HUES6 (cell line): Measurements from ENCODE around the gene ARL10.

Experiments
- H3K27ac ChIP-seq: 2 replicates; pipeline ENCODE4 v1.7.0; 2013; ENCODE audit warnings: low read depth, mild to moderate bottlenecking, low read length, inconsistent platforms
- H3K27me3 ChIP-seq: 2 replicates; pipeline ENCODE4 v1.6.1; 2013; ENCODE audit warnings: low read length; ENCODE audit not compliant: control insufficient read depth, insufficient read depth
- H3K36me3 ChIP-seq: 2 replicates; pipeline ENCODE4 v1.6.1; 2013; ENCODE audit warnings: low read length; ENCODE audit not compliant: control insufficient read depth, insufficient read depth
- H3K4me1 ChIP-seq: 2 replicates; pipeline ENCODE4 v1.6.1; 2013; ENCODE audit warnings: low read length; ENCODE audit not compliant: control insufficient read depth, insufficient read depth
- H3K4me3 ChIP-seq: 2 replicates; pipeline ENCODE4 v1.5.1; 2013; ENCODE audit warnings: low read depth, low read length
- H3K9ac ChIP-seq: one replicate; pipeline ENCODE4 v1.6.1; 2013; ENCODE audit warnings: mild to moderate bottlenecking, low read length
- H3K9me3 ChIP-seq: 2 replicates; pipeline ENCODE4 v1.6.1; 2013; ENCODE audit warnings: low read depth, low read length; ENCODE audit not compliant: control insufficient read depth, insufficient read depth

Gene ARL10

GRCh38 chr5:176383248-176383905 lies 18.1 kb downstream of the ARL10 start:
- no peaks in the 10 kb centered on the region for H3K27me3 ChIP-seq
- H3K27ac ChIP-seq = no peak overlapping the region
- peaks cover 5% of the 10 kb centered on the region; the same call in 1 of the 2 replicates for H3K4me1 ChIP-seq
- H3K9ac ChIP-seq = no peak overlapping the region
- no peaks in the 10 kb centered on the region for H3K9me3 ChIP-seq
- H3K36me3 ChIP-seq = peaks cover 76% of the 10 kb centered on the region
- H3K4me3 ChIP-seq = no peak overlapping the region

DNA sequence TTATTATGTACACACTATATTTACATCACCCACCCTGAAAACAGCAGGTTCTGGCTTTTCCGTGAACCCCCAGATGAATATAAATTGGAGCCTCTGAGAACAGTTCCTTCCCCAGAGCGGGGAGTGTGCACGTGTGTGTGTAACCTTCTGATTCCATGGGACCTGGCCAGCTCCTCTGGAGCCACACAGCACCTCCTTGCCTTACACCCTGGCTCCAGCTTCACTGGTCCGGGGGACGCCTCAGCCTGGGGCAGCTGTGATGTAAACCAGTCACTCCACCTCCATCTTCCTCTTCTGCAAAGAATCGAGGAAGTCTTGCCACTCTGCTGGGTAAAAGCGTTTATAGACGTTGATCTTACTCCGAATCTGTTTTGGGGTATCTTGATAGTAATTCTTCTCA lies 18.7 kb downstream of the ARL10 start:
- no peak overlapping the region for H3K9ac ChIP-seq
- no peaks in the 10 kb centered on the region for H3K27me3 ChIP-seq
- peaks cover 5% of the 10 kb centered on the region; the same call in 1 of the 2 replicates for H3K4me1 ChIP-seq
- H3K27ac ChIP-seq = no peak overlapping the region
- H3K36me3 ChIP-seq = peaks cover 74% of the 10 kb centered on the region
- no peaks in the 10 kb centered on the region for H3K9me3 ChIP-seq
- no peak overlapping the region for H3K4me3 ChIP-seq

DNA sequence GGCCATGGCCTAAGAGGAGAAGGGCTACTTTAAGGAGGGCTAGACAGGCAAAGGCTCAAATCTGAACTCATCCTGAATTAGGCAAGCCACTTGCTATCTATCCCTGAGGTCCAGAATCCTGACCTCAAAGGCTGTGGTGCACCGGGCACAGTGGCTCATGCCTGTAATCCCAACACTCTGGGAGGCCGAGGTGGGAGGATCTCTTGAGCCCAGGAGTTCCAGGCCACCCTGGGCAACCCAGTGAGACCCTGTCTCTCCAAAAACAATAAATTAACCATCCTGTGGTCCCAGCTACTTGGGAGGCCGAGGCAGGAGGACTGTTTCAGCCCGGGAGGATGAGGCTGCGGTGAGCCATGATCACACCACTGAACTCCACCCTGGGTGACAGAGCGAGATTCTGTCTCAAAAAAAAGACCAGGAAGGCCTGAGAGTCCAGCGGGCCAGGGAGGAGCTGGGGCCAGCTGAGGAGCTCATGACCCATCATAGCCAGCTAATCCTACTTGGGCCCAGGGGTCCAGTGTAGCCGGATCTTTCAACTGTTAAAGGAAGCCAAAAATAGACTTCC lies 19.2 kb downstream of the ARL10 start:
- no peak overlapping the region for H3K9ac ChIP-seq
- no peaks in the 10 kb centered on the region for H3K9me3 ChIP-seq
- no peak overlapping the region for H3K27ac ChIP-seq
- no peak overlapping the region for H3K4me3 ChIP-seq
- peaks cover 5% of the 10 kb centered on the region; the same call in 1 of the 2 replicates for H3K4me1 ChIP-seq
- H3K36me3 ChIP-seq = peaks cover 69% of the 10 kb centered on the region
- no peaks in the 10 kb centered on the region for H3K27me3 ChIP-seq

GRCh38 chr5:176384991-176385390 lies 19.7 kb downstream of the ARL10 start:
- no peak overlapping the region for H3K4me3 ChIP-seq
- H3K4me1 ChIP-seq = peaks cover 5% of the 10 kb centered on the region; the same call in 1 of the 2 replicates
- H3K9me3 ChIP-seq = no peaks in the 10 kb centered on the region
- no peak overlapping the region for H3K9ac ChIP-seq
- no peak overlapping the region for H3K27ac ChIP-seq
- H3K27me3 ChIP-seq = no peaks in the 10 kb centered on the region
- peaks cover 64% of the 10 kb centered on the region for H3K36me3 ChIP-seq

DNA sequence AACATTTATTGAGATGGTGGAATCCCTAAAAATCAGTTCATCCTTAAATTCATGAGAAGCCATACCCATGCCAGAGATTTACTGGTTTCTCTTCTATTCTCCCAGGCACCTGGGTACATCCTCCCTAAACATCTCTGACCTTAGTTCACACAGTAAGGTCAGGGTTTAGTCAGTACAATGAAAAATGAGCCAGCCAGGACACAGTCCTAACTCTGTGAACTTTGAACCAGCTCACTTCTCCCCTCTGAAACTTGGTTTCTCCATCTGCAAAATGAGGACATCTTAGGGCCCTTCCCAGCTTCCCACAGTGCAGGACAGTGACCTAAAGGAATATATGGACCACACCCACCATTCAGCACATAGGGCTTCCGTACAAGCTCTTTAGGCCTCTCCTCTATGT lies 21.2 kb downstream of the ARL10 start:
- peaks cover 59% of the 10 kb centered on the region for H3K36me3 ChIP-seq
- H3K4me3 ChIP-seq = no peak overlapping the region; the same call in 1 of the 2 replicates
- no peak overlapping the region for H3K9ac ChIP-seq

GRCh38 chr5:176387384-176387925 lies 22.2 kb downstream of the ARL10 start:
- peaks cover 50% of the 10 kb centered on the region for H3K36me3 ChIP-seq
- H3K9ac ChIP-seq = peak overlapping the region; percentile 97
- no peaks in the 10 kb centered on the region for H3K27me3 ChIP-seq
- peaks cover 5% of the 10 kb centered on the region; the same call in 1 of the 2 replicates for H3K4me1 ChIP-seq
- H3K9me3 ChIP-seq = no peaks in the 10 kb centered on the region
- no peak overlapping the region for H3K27ac ChIP-seq
- H3K4me3 ChIP-seq = peak overlapping the region; percentile 87

More for the DNA sequence above, 21.2 kb downstream of the ARL10 start:
- peaks cover 5% of the 10 kb centered on the region; the same call in 1 of the 2 replicates for H3K4me1 ChIP-seq
- H3K9me3 ChIP-seq = no peaks in the 10 kb centered on the region
- no peak overlapping the region for H3K27ac ChIP-seq
- no peaks in the 10 kb centered on the region for H3K27me3 ChIP-seq

DNA sequence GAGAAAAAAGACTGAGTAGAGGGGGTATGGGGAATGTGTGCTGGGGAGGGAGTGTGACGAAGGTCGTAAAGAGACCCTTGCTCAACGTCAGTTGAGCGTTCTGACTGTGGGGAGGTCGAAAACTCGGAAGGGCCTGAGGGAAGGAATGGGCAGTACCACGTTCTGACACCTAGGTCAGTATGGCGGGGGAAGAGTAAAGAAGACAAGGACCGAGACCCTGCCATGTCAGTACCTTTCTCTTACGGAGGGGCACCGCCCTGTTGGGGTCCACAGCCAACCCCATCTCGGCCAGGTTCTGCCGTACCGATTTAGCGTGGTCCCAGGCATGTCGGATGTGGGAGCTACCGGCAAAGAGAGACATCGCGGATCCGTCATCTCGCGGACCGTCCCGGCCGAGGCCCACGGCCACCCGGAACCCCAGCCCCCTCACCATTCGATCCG lies 22.7 kb downstream of the ARL10 start:
- Histone ChIP-seq H3K9me3 (no peaks in the 10 kb centered on the region), H3K9ac (peak overlapping the region; percentile 97), H3K4me3 (peak overlapping the region; percentile 87), H3K36me3 (peaks cover 44% of the 10 kb centered on the region), H3K4me1 (peaks cover 5% of the 10 kb centered on the region; the same call in 1 of the 2 replicates), H3K27me3 (no peaks in the 10 kb centered on the region), H3K27ac (peak overlapping the region; percentile 97; the same call in 1 of the 2 replicates)

DNA sequence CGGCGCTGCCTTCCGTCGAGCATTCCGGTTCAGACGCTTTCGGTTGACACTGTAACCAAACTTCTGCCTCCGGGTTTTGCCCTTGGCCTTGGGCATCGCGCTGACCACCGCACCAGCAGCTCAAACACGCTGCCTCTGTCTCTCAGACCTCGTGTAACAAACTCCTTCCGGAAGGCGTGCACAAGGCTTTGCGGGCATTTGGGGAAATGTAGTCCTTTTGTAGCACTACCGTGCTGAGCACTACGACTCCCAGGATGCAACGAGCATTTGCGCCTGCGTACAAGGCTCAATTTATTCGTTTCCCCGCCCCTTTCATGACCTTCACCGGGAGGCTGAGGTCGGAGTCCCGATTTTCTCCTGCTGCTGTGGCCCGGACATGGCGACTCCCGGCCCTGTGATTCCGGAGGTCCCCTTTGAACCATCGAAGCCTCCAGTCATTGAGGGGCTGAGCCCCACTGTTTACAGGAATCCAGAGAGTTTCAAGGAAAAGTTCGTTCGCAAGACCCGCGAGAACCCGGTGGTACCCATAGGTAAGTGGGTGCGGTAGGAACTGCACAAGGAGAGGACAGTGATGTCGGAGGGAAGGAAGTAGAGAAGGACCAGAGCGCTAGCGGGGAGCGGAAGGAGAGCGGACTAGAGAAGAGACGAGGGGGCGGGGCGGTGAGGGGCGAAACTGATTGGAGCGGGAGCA lies 23.3 kb downstream of the ARL10 start, which contains the start of the genes HIGD2A and NOP16:
Gene HIGD2A, plus strand, starts transcription at position 308 of the 691 bp plus-strand sequence. Its CDS starts 69 bp downstream, at position 377.
Gene NOP16, minus strand, starts transcription at position 155 of the 691 bp plus-strand sequence. Its CDS starts 59 bp downstream, at position 96.
- Histone ChIP-seq H3K27ac (peak within 1 kb of the TSS; percentile 97), H3K4me1 (peaks cover 5% of the 10 kb centered on the region; the same call in 1 of the 2 replicates), H3K27me3 (no peaks in the 10 kb centered on the region), H3K4me3 (peak within 1 kb of the TSS; percentile 87), H3K9me3 (no peaks in the 10 kb centered on the region), H3K36me3 (peaks cover 38% of the 10 kb centered on the region), H3K9ac (peak within 1 kb of the TSS; percentile 97)

GRCh38 chr5:176389135-176390123 lies 24.1 kb downstream of the ARL10 start:
- Histone ChIP-seq H3K9me3 (no peaks in the 10 kb centered on the region), H3K9ac (peak overlapping the region; percentile 97), H3K4me1 (peaks cover 5% of the 10 kb centered on the region; the same call in 1 of the 2 replicates), H3K36me3 (peaks cover 33% of the 10 kb centered on the region), H3K4me3 (peak overlapping the region; percentile 87), H3K27ac (peak overlapping the region; percentile 62), H3K27me3 (no peaks in the 10 kb centered on the region)

GRCh38 chr5:176391479-176391878 lies 26.2 kb downstream of the ARL10 start:
- peaks cover 12% of the 10 kb centered on the region for H3K36me3 ChIP-seq

More at GRCh38 chr5:176391479-176391878, 26.2 kb downstream of the ARL10 start:
- no peaks in the 10 kb centered on the region for H3K9me3 ChIP-seq
- H3K4me3 ChIP-seq = no peak overlapping the region
- peaks cover 5% of the 10 kb centered on the region; the same call in 1 of the 2 replicates for H3K4me1 ChIP-seq
- H3K9ac ChIP-seq = no peak overlapping the region
- H3K27ac ChIP-seq = no peak overlapping the region
- no peaks in the 10 kb centered on the region for H3K27me3 ChIP-seq
